ACC112 (cell line): ENCODE data around the gene LRRC9.

Experiments used
- H2AFZ ChIP-seq: fragments of 200-600 bp; sonication (generic); one replicate; pipeline ENCODE4 v1.6.0; 2017; ENCODE audit warnings: antibody characterized with exemption, low read length; ENCODE audit not compliant: unreplicated experiment
- H3K27ac ChIP-seq: fragments of 200-600 bp; sonication (generic); 2 replicates; pipeline ENCODE4 v1.5.1; 2014; ENCODE audit warnings: low read depth, mild to moderate bottlenecking, antibody characterized with exemption, low read length, moderate library complexity
- H3K27me3 ChIP-seq: fragments of 200-600 bp; sonication (generic); 2 replicates; pipeline ENCODE4 v1.6.1; 2014; ENCODE audit warnings: mild to moderate bottlenecking, antibody characterized with exemption, low read length, moderate library complexity, mixed read lengths; ENCODE audit not compliant: insufficient read depth
- H3K36me3 ChIP-seq: fragments of 200-600 bp; sonication (generic); 2 replicates; pipeline ENCODE4 v1.6.1; 2016; ENCODE audit warnings: mild to moderate bottlenecking, antibody characterized with exemption, low read length, moderate library complexity, mixed read lengths; ENCODE audit not compliant: insufficient read depth
- H3K4me1 ChIP-seq: fragments of 200-600 bp; sonication (generic); one replicate; pipeline ENCODE4 v1.6.1; 2016; ENCODE audit warnings: low read length, mixed read lengths; ENCODE audit not compliant: insufficient read depth, unreplicated experiment, control insufficient read depth
- H3K4me3 ChIP-seq: fragments of 200-600 bp; sonication (generic); 2 replicates; pipeline ENCODE4 v1.5.1; 2014; ENCODE audit warnings: mild to moderate bottlenecking, low read depth, low read length
- H3K79me2 ChIP-seq: fragments of 200-600 bp; sonication (generic); one replicate; pipeline ENCODE4 v1.6.0; 2016; ENCODE audit warnings: low read length; ENCODE audit not compliant: control insufficient read depth, unreplicated experiment, insufficient read depth

Gene LRRC9

DNA sequence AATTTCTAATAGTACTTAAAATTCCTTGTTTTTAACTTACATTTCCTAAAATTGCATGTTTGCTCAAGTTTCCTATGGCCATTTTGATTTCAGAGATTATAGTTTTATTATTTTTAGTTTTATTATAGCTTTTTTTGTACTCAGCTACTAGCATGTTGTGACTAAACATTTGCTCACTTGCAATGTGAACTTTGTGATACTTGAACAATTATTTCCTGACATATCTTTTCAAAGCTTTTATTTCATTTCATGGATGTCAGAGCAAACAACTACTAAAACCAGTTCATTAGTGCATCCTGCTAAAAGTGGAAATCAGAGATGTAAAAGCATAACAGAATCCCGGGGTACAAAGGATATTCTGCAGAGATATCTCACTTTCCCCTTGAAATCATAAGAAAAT lies 138.1 kb downstream of the LRRC9 start:
- Histone ChIP-seq H2AFZ (no peak overlapping the region), H3K4me1 (peaks cover 7% of the 10 kb centered on the region), H3K79me2 (no peaks in the 10 kb centered on the region), H3K36me3 (no peaks in the 10 kb centered on the region), H3K27me3 (no peaks in the 10 kb centered on the region), H3K27ac (no peak overlapping the region), H3K4me3 (no peak overlapping the region)

DNA sequence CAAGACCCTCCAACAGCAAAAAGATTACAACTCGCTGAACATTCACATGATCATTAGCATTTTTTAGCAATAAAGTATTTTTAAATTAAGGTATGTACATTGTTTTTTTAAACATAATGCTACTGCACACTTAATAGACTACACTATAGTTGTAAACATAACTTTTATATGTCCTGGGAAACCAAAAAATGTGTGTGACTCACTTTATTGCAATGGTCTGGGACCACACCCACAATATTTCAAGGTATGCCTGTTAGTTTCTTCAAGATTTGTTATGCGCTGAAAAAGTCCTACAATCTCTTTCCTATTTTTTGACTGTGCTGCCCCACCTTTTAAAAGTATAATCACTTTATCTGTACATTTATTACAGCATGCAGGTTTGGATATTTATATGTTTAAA lies 141.4 kb downstream of the LRRC9 start:
- Histone ChIP-seq H3K27ac (no peak overlapping the region), H3K27me3 (no peaks in the 10 kb centered on the region), H3K79me2 (no peaks in the 10 kb centered on the region), H3K4me1 (peaks cover 7% of the 10 kb centered on the region), H3K36me3 (no peaks in the 10 kb centered on the region), H2AFZ (no peak overlapping the region), H3K4me3 (no peak overlapping the region)

GRCh38 chr14:60064491-60065072 lies 144.6 kb downstream of the LRRC9 start:
- no peaks in the 10 kb centered on the region for H3K27me3 ChIP-seq
- H3K27ac ChIP-seq = no peak overlapping the region
- no peak overlapping the region for H3K4me3 ChIP-seq
- H2AFZ ChIP-seq = no peak overlapping the region
- peaks cover 7% of the 10 kb centered on the region for H3K4me1 ChIP-seq
- H3K36me3 ChIP-seq = no peaks in the 10 kb centered on the region
- no peaks in the 10 kb centered on the region for H3K79me2 ChIP-seq

DNA sequence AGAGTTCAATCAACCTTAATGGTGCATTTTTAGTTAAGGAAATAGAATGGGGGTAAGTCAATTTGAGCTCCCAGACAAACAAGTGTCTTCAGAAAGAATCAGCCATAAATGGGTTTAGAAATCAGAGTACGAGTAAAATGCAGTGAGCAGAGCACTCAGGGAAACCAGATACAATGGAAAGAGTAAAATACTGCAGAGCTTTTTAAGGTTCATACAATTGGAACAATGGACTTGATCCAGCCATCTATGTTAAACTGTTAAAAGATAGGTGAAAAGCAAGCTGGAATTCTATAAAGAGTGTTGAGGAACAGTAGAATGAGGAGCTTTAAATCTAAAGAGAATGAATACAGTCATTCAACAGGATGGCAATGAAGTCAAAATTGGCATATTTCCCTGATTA lies 147.9 kb downstream of the LRRC9 start:
- Histone ChIP-seq H2AFZ (no peak overlapping the region), H3K36me3 (no peaks in the 10 kb centered on the region), H3K4me3 (no peak overlapping the region), H3K79me2 (no peaks in the 10 kb centered on the region), H3K4me1 (no peaks in the 10 kb centered on the region), H3K27me3 (no peaks in the 10 kb centered on the region), H3K27ac (no peak overlapping the region)

DNA sequence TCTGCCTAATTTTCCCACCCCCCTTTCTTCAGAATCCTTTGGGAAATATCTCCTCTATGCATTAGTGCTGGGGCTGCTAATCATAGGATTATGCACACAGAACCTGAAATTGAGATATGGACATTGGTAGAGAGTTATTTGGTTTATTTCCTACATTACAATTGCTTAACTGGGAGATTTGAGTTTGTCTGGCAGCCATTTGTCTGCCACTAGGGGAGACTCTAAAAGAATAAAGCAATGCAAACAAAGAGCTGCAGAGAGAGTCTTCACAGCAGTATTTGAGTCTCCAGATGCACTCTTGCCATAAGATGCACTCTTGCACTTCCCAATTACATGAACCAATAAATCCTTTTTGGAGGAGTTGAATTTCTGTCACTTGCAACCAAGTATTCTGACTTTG lies 159.8 kb downstream of the LRRC9 start:
- H2AFZ ChIP-seq = peak overlapping the region; percentile 14
- no peak overlapping the region for H3K27ac ChIP-seq
- H3K36me3 ChIP-seq = no peaks in the 10 kb centered on the region
- peaks cover 2% of the 10 kb centered on the region for H3K4me1 ChIP-seq
- H3K79me2 ChIP-seq = no peaks in the 10 kb centered on the region
- H3K4me3 ChIP-seq = no peak overlapping the region
- no peaks in the 10 kb centered on the region for H3K27me3 ChIP-seq

DNA sequence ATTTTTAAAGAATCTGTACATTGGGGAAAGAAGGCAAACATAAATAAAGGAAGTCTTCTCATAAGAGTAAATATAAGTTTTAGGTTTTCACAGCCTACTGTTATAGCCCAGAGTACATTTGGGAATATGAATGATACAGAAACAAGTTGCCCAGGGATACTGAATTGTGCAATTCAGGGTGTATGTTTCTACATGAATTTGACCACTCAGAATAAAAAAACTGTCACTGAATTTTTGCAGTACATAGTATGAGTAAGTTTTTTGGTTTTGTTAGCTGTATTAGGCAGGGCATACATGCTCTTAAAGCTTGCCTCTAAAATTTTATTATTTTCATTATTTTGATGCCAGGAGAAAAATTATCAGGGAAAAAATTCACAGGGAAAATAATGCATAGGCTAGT lies 165.1 kb downstream of the LRRC9 start:
- H3K27me3 ChIP-seq = no peaks in the 10 kb centered on the region
- H3K36me3 ChIP-seq = no peaks in the 10 kb centered on the region
- no peak overlapping the region for H3K4me3 ChIP-seq

DNA sequence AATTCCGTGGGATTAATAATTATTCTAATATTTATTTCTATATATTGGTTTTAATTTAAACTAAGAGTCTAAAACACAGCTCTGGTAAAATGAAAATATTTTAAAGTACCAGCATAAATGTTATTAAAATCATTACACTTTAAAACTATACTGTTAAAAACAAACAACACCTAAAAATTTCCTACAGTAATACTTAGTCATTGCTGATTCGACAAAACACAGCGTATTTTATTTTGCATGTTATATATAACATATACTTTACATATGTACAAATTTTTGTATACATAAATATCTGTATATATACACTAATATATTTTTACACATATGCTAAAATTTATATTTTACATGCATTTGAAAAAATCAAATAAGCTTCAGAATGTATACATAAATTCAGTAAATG lies 165.7 kb downstream of the LRRC9 start:
- no peak overlapping the region for H3K27ac ChIP-seq
- H3K4me1 ChIP-seq = peaks cover 9% of the 10 kb centered on the region
- H3K27me3 ChIP-seq = no peaks in the 10 kb centered on the region
- no peak overlapping the region for H3K4me3 ChIP-seq
- no peak overlapping the region for H2AFZ ChIP-seq
- no peaks in the 10 kb centered on the region for H3K79me2 ChIP-seq
- no peaks in the 10 kb centered on the region for H3K36me3 ChIP-seq

More for the DNA sequence above, 165.1 kb downstream of the LRRC9 start:
- H2AFZ ChIP-seq = no peak overlapping the region
- peaks cover 9% of the 10 kb centered on the region for H3K4me1 ChIP-seq
- H3K27ac ChIP-seq = peak overlapping the region; percentile 8; the same call in 1 of the 2 replicates
- no peaks in the 10 kb centered on the region for H3K79me2 ChIP-seq

- Histone ChIP-seq H3K27me3 (no peaks in the 10 kb centered on the region), H3K4me3 (no peak overlapping the region), H2AFZ (no peak overlapping the region), H3K36me3 (no peaks in the 10 kb centered on the region), H3K27ac (no peak overlapping the region), H3K4me1 (peaks cover 9% of the 10 kb centered on the region), H3K79me2 (peaks cover 5% of the 10 kb centered on the region)
These were observed 167.7 kb downstream of the LRRC9 start for GRCh38 chr14:60087668-60088067.

GRCh38 chr14:60089221-60089620 lies 169.3 kb downstream of the LRRC9 start:
- peak overlapping the region; percentile 37 for H2AFZ ChIP-seq
- H3K27ac ChIP-seq = no peak overlapping the region
- peaks cover 20% of the 10 kb centered on the region for H3K79me2 ChIP-seq
- peaks cover 12% of the 10 kb centered on the region for H3K4me1 ChIP-seq
- H3K27me3 ChIP-seq = no peaks in the 10 kb centered on the region
- H3K4me3 ChIP-seq = no peak overlapping the region
- no peaks in the 10 kb centered on the region for H3K36me3 ChIP-seq

DNA sequence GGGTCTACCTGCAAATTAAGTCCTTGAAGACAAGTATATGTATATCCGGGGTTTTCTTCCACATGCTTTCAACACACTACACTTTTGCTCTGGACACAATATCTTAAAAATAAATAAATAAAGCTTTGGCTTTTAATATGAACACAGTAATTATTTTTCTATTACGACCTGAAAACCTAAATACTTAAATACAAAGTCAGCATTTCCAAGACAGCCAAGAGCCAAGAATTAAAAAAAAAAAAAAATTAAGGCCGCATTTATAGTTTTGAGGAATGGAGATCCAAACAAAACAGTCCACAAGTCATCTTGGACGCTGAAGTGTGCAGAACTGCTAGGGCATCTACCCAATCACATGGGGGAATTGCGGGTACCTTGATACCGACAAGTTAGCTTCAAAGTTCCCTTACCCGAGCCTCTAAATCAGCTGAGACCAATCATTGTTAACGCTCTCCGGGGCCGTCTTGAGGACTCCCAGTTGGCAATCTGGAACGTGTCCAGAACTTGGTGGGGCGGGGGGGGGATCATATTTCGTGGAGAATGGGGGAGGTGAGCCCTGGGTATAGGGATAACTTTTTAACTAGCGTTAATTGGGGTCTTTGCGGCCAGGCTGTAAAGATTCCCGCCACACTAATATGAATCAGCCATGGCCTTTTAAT lies 171.0 kb downstream of the LRRC9 start:
- Histone ChIP-seq H3K4me1 (peaks cover 20% of the 10 kb centered on the region), H3K27ac (peak overlapping the region; percentile 95), H3K4me3 (peak overlapping the region; percentile 93), H3K36me3 (no peaks in the 10 kb centered on the region), H3K79me2 (peaks cover 38% of the 10 kb centered on the region), H3K27me3 (no peaks in the 10 kb centered on the region), H2AFZ (peak overlapping the region; percentile 74)
